Ramos (cell line): ENCODE data around the gene FRMD5.

Experiments used
- in situ Hi-C: fragments of 300-500 bp; cut with MboI; formaldehyde crosslinking; loops from one replicate; pipeline ENCODE4 v1.14.3; 2022; ENCODE audit warnings: low sequenced_read_pairs; ENCODE audit not compliant: unreplicated experiment

FRMD5 gene

DNA sequence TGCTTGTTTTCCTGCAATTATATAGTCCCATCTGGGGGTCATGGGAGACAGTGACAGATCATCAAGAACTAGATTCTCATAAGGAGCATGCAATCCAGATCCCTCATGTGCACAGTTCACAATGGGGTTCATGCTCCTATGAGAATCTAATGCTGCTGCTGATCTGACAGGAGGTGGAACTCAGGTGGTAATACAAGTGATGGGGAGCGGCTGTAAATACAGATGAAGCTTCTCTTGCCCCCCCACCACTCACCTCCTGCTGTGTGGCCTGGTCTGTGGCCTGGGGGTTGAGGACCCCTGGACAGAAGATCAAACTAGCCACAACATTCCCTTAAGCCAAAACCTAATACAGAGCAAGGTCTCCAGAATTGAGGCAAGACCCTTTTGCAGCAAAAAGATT lies 207.1 kb downstream of the FRMD5 start:
- in situ Hi-C loops = no loop called here

DNA sequence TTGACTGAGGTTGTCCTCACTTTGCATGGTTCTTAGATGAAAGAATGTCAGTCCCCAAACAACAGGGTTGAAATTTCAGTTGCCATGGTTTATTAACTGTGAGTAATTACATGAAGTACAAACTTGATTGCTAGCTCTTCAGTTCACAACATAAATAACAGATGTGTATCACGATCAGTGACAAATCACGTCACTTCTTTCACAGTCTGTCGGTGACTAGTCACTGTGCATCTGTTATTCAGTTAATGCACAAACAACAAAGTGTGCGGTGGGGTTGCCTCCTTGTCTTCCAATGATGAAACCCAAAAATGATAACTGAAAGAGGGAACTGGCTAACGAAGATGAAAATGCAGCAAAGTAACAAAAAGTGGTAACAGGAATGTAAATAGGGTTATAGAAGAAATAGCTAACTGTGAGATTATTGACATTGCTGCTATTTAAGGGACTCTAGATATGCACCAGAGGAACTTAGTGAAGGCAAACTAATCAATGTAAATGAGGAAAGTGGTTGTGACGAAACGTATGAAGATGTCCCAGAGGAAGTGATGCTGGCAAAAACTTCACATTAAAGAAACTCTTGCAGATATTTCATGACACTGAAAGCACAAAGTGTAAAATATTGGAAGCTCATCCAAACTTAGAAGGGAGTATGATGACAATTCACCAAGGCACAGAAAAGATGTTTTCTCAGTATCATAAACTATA lies 208.9 kb downstream of the FRMD5 start:
- in situ Hi-C loops = no loop called here

DNA sequence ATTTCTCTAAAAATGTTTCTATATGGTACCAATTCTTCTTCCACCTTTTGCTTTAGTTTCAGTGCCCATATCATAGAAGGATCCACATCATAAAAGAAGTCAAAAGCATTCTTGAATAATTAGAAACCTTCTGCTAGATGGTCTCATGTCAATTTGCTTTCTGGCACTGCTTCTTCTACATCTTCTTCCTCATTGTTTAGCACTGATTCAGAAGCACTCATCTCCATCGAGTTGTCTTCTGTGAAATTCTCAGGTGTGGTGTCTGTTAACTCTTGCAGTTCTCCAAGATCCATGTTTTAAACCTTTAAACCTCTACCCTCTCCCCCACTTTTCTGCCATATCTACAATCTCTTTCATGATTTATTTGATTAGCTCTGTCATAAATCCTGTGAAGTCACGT lies 213.5 kb downstream of the FRMD5 start:
- in situ Hi-C loops = no loop called here

DNA sequence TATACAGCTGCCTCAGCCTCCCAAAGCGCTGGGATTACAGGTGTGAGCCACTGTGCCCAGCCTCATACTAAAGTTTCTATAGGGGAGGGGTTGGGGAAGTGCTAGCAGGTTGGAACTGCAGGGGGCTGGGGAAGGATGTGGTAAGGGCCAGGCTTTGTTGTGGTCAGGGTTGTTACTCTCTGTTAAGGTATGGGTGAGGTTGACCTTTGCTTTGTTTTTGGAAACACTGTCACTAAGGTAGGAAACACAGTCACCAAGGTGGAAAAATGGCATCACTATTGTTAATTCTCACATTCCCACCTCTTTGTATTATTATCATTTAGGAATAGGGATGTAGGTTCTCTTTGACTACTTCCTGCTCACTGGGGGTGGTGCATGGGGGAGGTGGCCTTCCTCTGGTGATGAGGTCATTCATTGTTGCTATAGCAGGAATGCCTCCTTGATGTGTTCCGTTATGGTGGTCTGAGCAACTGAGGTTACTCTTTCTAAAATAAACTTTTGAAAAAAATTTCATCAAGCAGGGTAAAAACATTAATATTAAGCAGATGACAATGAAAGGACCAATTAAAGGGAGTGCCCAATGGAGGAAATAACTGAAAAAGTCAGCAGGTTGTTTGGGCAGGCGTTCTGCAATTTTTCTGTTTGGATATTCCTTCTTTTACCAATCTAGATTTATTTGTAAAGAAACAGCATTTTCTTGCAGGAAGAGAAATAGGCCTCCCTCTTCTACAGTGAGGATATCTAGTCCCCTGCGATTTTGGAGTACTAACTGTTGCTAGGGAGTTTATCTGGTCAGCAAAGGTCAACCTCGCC lies 217.8 kb downstream of the FRMD5 start:
- in situ Hi-C loops = no loop called here

DNA sequence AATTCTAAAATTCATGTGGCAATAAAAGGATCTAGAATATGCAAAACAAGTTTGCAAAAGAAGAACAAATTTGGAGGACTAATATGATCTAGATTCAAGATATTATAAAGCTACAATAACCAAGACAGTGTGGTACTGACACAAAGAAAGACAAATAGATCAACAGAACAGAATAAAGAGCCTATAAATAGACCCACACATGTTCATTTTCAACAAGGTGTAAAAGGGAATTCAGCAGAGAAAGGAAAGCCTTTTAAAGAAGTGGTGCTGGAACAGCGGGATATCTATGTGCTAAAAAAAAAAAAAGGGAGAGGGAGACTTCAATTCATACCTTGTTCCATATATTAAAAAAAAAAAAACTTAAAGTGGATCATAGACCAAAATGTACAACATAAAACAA lies 219.3 kb downstream of the FRMD5 start:
- in situ Hi-C loops = no loop called here

DNA sequence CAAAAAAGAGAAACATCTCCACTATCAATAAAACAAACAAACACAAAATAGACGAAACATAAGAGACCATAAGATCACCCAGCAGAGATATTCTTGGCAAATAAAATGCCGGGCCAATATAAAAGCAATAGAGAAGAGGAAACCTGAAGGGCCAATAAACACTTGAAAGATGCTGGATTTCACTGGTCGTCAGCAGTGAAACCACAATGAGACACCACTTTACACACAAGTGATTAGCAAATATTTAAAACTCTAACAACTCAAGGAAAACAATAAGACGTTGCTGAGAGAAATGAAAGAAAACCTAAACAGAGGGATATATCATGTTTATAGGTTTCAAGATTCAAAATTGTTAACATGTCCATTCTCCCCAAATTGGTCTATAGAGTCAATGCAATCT lies 219.7 kb downstream of the FRMD5 start:
- in situ Hi-C loops = no loop called here

GRCh38 chr15:43974852-43975251 lies 220.2 kb downstream of the FRMD5 start:
- in situ Hi-C loops = no loop called here

DNA sequence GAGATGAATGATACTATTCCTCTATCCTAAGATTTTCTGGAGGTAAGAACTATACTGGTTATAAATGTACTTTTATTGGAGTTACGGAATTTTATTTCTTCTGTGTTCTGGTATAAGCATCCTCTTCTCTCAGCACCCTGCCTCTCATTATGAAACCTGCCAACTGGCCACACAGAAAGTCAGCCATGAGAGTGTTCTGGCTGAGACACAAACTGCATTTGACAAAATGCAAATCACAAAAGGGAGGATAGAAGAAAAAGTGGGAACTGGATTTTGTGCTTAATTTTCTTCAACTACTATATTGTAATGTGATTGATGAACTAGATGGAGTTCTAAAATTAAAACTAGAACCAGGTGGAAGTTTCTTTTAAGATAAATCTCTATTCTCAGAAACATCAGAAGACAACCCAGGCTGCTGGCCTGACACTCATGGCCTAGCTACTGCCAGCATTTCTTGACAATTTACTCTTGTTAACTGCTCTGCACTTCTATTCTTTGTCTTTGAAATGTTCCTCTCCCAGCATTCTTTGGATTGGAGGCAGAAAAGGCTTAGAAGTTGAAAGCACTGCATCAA lies 225.2 kb downstream of the FRMD5 start:
- in situ Hi-C loops = no loop called here

- in situ Hi-C loops = no loop called here
Measured at GRCh38 chr15:43968551-43968950, 226.5 kb downstream of the FRMD5 start.

DNA sequence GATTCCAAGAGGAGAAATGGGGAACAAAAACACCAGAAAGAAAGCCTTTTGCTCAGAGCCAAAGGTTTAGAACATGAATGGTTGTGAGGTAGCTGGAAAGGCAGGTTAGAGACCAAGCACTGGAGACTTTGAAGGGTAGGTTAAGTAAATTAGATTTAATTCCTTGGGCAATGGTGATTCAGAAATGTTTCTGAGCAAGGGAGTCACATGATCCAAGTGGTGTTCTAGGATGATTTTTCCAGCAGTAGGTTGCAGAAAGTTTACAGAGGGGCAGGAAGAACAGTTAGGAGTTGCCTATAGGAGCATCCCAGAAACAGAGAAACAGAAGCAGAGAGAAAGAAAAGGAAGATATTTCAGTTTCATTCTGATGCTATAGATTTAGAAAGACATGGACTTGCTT lies 228.4 kb downstream of the FRMD5 start:
- in situ Hi-C loops = no loop called here

DNA sequence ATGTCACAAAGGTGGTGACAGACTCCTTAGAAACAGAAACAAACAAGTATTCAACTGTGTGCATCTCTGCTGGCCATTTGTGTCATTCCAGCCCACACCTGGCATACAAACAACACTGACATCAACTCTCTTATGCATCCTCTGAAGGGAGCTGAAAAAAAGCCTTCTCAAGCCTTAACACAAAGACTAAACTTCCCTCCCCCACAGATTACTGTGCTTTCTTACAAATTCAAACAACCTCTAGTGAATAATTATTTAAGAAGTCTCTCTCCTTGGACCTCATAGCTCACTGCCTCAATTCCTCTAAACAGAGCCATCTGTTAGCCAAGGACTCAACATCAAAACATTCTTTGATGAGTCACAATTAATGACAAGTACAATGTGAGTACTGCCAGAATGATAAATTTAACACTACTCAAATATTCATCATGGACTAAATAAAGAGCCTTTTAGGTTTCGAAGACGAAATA lies 236.2 kb downstream of the FRMD5 start:
- in situ Hi-C loops = no loop called here

GRCh38 chr15:43957724-43958123 lies 237.3 kb downstream of the FRMD5 start:
- in situ Hi-C loops = no loop called here

GRCh38 chr15:43955140-43955539 lies 239.9 kb downstream of the FRMD5 start:
- in situ Hi-C loops = no loop called here

DNA sequence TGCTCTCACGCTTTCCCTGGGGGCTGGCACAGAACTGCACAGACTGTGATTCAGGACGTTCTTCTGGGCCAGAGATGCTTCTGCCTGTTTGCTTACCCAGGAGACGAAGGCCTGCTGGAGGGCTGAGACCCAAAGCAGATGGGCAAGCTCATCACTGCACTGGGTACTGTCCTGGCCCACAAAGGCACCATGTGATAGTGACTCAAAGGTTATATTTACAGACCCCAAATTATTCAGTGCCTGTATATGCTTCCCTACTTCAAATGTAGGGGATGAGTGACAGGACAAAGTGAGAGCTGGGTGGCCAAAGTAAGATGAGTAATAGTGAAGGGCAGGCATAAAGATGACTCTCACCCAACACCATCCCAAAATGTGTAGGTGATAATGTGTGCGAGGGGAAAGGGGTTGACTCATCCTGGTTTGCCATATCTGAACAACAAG lies 240.9 kb downstream of the FRMD5 start:
- in situ Hi-C loops = no loop called here

DNA sequence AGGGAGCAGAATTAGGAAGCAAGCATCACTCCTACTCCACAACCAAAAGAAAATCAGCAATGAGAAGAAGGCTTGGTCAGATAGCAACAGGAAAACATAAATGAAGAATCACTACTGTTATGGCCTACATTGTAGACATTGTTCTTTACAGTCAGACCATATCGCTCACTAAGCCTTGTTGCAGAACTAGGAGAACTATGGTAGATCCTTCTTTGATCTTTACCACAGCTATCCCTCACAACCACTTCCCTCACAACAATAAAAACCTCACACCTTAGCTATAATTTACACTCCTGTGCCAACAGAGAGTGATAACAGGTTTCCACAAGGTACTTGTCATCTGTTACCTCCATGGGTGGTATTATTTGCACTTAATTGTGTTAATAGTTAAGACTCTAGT lies 241.7 kb downstream of the FRMD5 start:
- in situ Hi-C loops = no loop called here

DNA sequence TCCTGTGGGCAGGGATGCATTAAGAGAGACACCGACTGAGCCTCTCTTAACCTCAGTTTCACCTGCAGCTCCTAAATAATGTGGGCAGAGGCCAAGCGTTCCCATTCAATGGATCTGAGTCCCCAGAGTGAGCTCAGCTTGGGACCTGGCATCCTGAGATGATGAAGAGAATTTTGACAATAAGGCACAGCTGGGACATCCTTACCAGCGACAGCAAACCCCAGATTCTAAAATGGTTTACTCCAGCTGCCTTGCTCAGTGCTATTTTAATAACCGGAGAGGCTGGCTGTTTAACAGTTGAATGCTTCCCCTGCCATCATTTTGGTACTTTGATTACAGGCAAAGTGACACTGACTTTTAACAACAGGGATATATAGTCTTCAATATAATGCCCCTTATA lies 244.5 kb downstream of the FRMD5 start:
- in situ Hi-C loops = no loop called here

DNA sequence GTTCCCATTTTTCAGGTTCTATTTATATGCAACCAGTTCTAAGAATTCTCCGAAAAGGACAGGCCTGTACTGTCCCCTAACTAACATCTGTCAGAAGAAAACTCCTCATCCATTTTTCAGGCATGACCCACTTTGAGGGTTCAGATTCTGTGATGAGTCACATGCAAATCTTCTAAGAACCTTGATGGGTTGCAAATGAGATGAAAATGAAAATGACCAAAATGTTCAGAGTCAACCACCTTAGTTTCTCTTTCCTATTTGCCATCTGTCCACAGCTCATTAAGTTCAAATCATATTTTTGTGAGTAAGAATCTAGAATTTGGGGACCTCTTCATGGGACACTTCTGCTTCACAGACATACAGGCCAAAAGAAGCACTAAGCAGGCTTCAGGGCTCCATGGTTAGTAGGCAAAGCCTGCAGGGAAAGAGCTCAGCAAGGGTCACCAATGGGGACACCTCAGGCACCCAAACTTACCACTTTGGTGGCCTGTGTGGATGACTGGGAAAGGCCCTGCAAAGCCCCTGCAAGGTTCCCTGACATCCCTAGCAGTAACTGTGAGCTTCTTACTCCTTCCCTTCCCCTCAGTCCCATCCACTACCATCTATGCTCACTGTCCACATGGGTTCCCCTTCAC lies 246.3 kb downstream of the FRMD5 start:
- in situ Hi-C loops = no loop called here

DNA sequence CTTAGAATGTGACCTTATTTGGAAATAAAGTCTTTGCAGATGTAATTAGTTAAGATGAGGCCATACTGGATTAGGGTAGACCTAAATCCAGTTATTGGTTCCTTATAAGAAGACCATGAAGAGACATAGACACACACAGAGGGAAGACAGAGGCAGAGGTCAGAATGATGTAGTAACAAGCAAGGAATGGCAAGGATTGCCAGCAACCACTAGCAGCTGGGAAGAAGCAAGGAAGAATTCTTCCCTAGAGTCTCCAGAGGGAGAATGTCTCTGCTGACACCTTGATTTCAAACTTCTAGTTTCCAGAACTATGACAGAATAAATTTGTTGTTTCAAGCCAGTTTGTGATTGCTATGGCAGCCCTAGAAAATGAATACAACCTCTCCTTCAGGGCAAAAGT lies 251.6 kb downstream of the FRMD5 start:
- in situ Hi-C loops = no loop called here

DNA sequence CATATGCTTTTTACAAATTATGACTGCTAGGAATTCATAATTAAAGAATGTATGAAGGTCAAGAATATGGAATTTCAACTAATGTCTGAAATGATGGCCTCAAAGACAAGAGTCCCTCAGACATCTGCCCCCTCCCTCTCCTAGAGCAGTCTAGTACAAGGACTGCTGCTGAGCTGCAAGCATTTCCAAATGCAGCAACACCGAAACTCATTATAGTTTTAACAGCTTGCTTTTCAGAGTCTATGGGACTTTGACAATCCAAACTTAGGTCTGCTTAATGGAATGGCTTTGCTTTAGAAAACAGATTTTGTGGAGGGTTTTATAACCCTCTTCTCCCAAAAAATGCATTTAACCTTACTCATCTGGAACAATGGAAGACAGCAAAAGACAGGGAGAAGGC lies 252.9 kb downstream of the FRMD5 start:
- in situ Hi-C loops = no loop called here

- in situ Hi-C loops = no loop called here
Measured at GRCh38 chr15:43941555-43941954, 253.5 kb downstream of the FRMD5 start.

GRCh38 chr15:43941071-43941470 lies 254.0 kb downstream of the FRMD5 start:
- in situ Hi-C loops = no loop called here
